Measurements from ENCODE around the gene FAM111A. TPM values are rescaled to one million over a fixed set of nuclear protein-coding genes. Genes with fewer than 3 reads are reported as not detected.

FAM111A gene
- total RNA-seq, 1 experiment from 2014 or later = 49.2 TPM

DNA sequence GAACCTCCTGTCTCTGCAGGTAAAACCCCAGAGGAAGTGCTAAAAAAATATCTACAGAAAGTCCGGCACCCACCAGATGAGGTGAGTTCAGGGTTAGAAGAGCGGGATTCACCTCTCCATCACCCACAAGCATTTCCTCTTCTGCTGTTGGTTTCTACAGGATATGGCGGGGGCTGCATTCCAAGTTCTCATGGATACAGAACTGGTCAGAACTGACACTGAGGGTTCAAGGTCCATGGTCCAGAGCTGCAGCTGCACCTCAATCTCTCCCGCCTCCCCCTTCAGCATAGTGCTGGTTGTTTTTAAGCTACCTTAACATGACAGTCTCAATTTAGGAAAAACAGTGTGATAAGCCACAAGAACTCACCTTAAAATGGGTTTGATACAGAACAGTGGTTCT lies 48.4 kb downstream of the FAM111A start:
- Histone ChIP-seq H2AFZ (ENCODE audit: low read length) (no peak overlapping the region), H3K27ac (ENCODE audit: low read length) (no peak overlapping the region), H4K20me1 (ENCODE audit: low read length) (no peaks in the 10 kb centered on the region), H3K9me2 (replicated peaks; ENCODE audit: low read length) (no peaks in the 10 kb centered on the region), H3F3A (ENCODE audit: low read length, unreplicated experiment) (no peaks in the 10 kb centered on the region), H3K4me3 (ENCODE audit: low read length) (no peak overlapping the region), H3K9me3 (ENCODE audit: low read length) (no peaks in the 10 kb centered on the region), H3K79me2 (ENCODE audit: low read length) (no peaks in the 10 kb centered on the region), H3K4me1 (ENCODE audit: insufficient read depth, low read length) (peaks cover 29% of the 10 kb centered on the region), H3K4me2 (ENCODE audit: low read length) (no peak overlapping the region), H3K36me3 (ENCODE audit: low read depth, low read length) (no peaks in the 10 kb centered on the region), H3K27me3 (ENCODE audit: low read length) (no peaks in the 10 kb centered on the region), H3K9ac (ENCODE audit: low read length) (no peak overlapping the region)
- DNase-seq (no peak), ATAC-seq (no peak)
- no peak for TF ChIP-seq EZH2 (IDR thresholded peaks at IDR 0.05; ENCODE audit: low read length, unreplicated experiment)
- intact Hi-C loops (cut with micrococcal nuclease) = no loop called here
- no TSS peak for BruUV-seq (replicated peaks)
- ChIA-PET CTCF (interaction anchor here (0.6 kb wide), 1 partner anchor 55 kb away, joined by 3 read pairs; no protein-coding TSS in a partner anchor), POLR2A (ENCODE audit: unreplicated experiment) (no interaction called here)

DNA sequence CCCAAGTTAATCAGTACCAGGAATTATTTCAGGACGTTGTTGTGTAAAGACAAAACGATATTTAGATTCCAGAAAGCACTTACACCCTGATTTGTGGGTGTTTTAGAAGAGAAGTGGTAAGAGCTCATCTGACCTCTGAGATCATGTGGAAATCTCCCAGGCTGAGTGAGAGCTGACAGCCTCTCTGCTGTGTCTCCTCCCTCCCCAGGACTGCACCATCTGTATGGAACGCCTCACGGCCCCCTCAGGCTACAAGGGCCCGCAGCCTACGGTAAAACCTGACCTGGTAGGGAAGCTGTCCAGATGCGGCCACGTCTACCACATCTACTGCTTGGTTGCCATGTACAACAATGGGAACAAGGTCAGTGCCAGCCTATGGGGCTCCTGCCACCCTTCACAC lies 49.2 kb downstream of the FAM111A start:
- H4K20me1 ChIP-seq (ENCODE audit: low read length) = no peaks in the 10 kb centered on the region
- BruUV-seq (replicated peaks) = no TSS peak
- H3K9ac ChIP-seq (ENCODE audit: low read length) = no peak overlapping the region
- no peak overlapping the region for H3K27ac ChIP-seq (ENCODE audit: low read length)
- DNase-seq = no peak
- H3F3A ChIP-seq (ENCODE audit: low read length, unreplicated experiment) = no peaks in the 10 kb centered on the region
- H3K79me2 ChIP-seq (ENCODE audit: low read length) = no peaks in the 10 kb centered on the region
- ATAC-seq = no peak
- H3K9me2 ChIP-seq (replicated peaks; ENCODE audit: low read length) = no peaks in the 10 kb centered on the region
- intact Hi-C loops (cut with micrococcal nuclease) = no loop called here
- TF ChIP-seq EZH2 (IDR thresholded peaks at IDR 0.05; ENCODE audit: low read length, unreplicated experiment) (no peak), EZH2phosphoT487 (IDR thresholded peaks at IDR 0.05; ENCODE audit: borderline replicate concordance, low read length) (no peak), CTCF (conservative IDR thresholded peaks at IDR 0.05; ENCODE audit: low read depth, low read length) (no peak)
- CTCF ChIA-PET = no interaction called here
- peaks cover 21% of the 10 kb centered on the region for H3K4me1 ChIP-seq (ENCODE audit: insufficient read depth, low read length)
- H3K27me3 ChIP-seq (ENCODE audit: low read length) = no peaks in the 10 kb centered on the region
- H3K4me3 ChIP-seq (ENCODE audit: low read length) = no peak overlapping the region
- no peak overlapping the region for H3K4me2 ChIP-seq (ENCODE audit: low read length)
- no peaks in the 10 kb centered on the region for H3K36me3 ChIP-seq (ENCODE audit: low read depth, low read length)
- no peak overlapping the region for H2AFZ ChIP-seq (ENCODE audit: low read length)
- H3K9me3 ChIP-seq (ENCODE audit: low read length) = no peaks in the 10 kb centered on the region
- POLR2A ChIA-PET (ENCODE audit: unreplicated experiment) = no interaction called here

- Histone ChIP-seq H3K27me3 (ENCODE audit: low read length) (no peaks in the 10 kb centered on the region), H2AFZ (ENCODE audit: low read length) (no peak overlapping the region), H3K79me2 (ENCODE audit: low read length) (no peaks in the 10 kb centered on the region), H3K36me3 (ENCODE audit: low read depth, low read length) (no peaks in the 10 kb centered on the region), H3K9ac (ENCODE audit: low read length) (no peak overlapping the region), H3F3A (ENCODE audit: low read length, unreplicated experiment) (no peaks in the 10 kb centered on the region), H3K4me2 (ENCODE audit: low read length) (no peak overlapping the region), H4K20me1 (ENCODE audit: low read length) (no peaks in the 10 kb centered on the region), H3K9me3 (ENCODE audit: low read length) (no peaks in the 10 kb centered on the region), H3K27ac (ENCODE audit: low read length) (no peak overlapping the region), H3K4me1 (ENCODE audit: insufficient read depth, low read length) (peaks cover 17% of the 10 kb centered on the region), H3K9me2 (replicated peaks; ENCODE audit: low read length) (no peaks in the 10 kb centered on the region), H3K4me3 (ENCODE audit: low read length) (no peak overlapping the region)
- ChIA-PET CTCF (no interaction called here), POLR2A (ENCODE audit: unreplicated experiment) (no interaction called here)
- DNase-seq (no peak), ATAC-seq (no peak)
- intact Hi-C loops (cut with micrococcal nuclease) = no loop called here
- TF ChIP-seq CTCF (conservative IDR thresholded peaks at IDR 0.05; ENCODE audit: low read depth, low read length) = no peak
- no peak for TF ChIP-seq EZH2phosphoT487 (IDR thresholded peaks at IDR 0.05; ENCODE audit: borderline replicate concordance, low read length)
- TF ChIP-seq EZH2 (IDR thresholded peaks at IDR 0.05; ENCODE audit: low read length, unreplicated experiment) = no peak
- BruUV-seq (replicated peaks) = no TSS peak
Observed at GRCh38 chr11:59192446-59193020, 49.9 kb downstream of the FAM111A start.

Data from PC-3 (cell line).